ENCODE results near the gene CORO2B.

CORO2B gene

DNA sequence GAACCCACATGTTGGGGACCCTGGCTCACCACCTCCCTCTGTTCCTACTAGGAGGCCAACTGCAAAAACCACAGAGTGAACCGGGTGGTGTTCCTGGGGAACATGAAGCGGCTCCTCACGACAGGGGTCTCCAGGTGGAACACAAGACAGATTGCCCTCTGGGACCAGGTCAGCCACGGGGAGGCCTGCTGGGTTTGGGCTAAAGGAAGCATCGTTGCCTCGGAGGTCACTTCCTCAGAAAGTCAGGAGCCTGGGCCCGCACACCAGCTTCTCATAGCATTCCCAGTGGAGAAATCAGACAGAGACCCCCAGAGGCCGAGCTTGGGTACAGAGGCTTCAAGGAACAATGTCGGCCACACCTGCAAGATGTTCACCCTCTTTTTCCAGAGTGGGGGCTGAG, 135.1 kb downstream of the CORO2B start:
- no peak overlapping the region for H3K4me3 ChIP-seq (ENCODE audit: low read depth, low read length)
- in situ Hi-C loops (cut with HindIII; ENCODE audit: low sequenced_read_pairs) = no loop called here
- no peak for TF ChIP-seq CTCF (IDR thresholded peaks at IDR 0.05; ENCODE audit: low read depth, low read length, missing control alignments)
- DNase-seq (ENCODE audit: low read depth) = no peak

DNA sequence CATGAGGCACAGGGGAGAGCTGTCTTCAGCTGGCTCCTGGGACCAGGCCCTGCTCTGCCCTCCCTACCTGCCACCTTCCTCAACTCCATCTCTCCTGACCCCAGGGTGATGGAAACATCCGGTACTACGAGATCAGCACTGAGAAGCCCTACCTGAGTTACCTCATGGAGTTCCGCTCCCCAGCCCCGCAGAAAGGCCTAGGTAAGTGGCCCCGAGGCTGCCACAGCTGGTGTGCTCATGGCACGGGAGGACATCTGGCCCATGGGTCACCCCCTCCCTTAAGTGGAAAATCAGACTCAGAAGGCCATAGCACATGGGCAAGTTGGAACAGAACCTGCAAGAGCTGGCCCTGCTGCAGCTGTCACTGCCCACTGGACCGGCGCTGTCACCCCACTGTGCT, 136.3 kb downstream of the CORO2B start:
- TF ChIP-seq CTCF (IDR thresholded peaks at IDR 0.05; ENCODE audit: low read depth, low read length, missing control alignments) = no peak
- no peak overlapping the region for H3K4me3 ChIP-seq (ENCODE audit: low read depth, low read length)
- in situ Hi-C loops (cut with HindIII; ENCODE audit: low sequenced_read_pairs) = no loop called here
- DNase-seq (ENCODE audit: low read depth) = no peak

DNA sequence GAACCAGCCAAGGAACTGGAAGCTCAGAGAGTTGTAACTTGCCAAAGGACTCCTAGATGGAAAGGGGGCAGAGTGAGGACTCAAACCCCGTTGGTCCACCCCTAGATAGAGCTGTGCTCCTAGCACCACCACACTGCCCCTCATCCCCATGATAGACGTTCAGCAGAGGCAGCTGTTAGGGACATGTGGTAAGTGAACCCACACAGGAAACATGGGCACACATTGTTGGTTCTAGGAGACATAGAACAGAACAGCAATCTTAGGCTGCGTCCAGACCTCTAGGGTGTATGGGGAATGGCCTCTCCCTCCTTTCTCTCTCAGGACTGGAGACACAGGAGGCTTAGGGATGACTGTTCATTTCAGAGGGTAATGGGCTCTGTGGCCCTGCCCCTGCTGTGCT, 139.2 kb downstream of the CORO2B start:
- no peak overlapping the region for H3K4me3 ChIP-seq (ENCODE audit: low read depth, low read length)
- no peak for TF ChIP-seq CTCF (IDR thresholded peaks at IDR 0.05; ENCODE audit: low read depth, low read length, missing control alignments)
- in situ Hi-C loops (cut with HindIII; ENCODE audit: low sequenced_read_pairs) = no loop called here
- no peak for DNase-seq (ENCODE audit: low read depth)

DNA sequence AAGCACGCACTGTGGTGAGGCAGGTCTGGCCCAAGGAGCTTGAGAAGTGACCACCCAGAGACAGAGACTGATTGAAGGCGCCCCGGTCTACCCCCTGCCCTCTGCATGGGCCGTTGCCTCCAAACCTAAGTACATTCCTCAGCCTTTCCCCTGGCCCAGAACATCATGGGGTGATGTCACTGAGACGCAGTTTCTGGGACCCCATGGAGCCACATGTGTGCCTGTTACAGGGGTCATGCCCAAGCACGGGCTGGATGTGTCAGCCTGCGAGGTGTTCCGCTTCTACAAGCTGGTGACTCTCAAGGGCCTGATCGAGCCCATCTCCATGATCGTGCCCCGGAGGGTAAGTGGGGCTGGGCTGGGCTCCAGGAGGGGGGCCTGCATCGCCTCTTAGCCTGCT, 139.7 kb downstream of the CORO2B start:
- in situ Hi-C loops (cut with HindIII; ENCODE audit: low sequenced_read_pairs) = no loop called here
- no peak overlapping the region for H3K4me3 ChIP-seq (ENCODE audit: low read depth, low read length)
- TF ChIP-seq CTCF (IDR thresholded peaks at IDR 0.05; ENCODE audit: low read depth, low read length, missing control alignments) = no peak
- no peak for DNase-seq (ENCODE audit: low read depth)

- in situ Hi-C loops (cut with HindIII; ENCODE audit: low sequenced_read_pairs) = no loop called here
- no peak overlapping the region for H3K4me3 ChIP-seq (ENCODE audit: low read depth, low read length)
- no peak for TF ChIP-seq CTCF (IDR thresholded peaks at IDR 0.05; ENCODE audit: low read depth, low read length, missing control alignments)
- DNase-seq (ENCODE audit: low read depth) = no peak
Observed at GRCh38 chr15:68719051-68719450, 140.3 kb downstream of the CORO2B start.

- in situ Hi-C loops (cut with HindIII; ENCODE audit: low sequenced_read_pairs) = no loop called here
- DNase-seq (ENCODE audit: low read depth) = no peak
- no peak overlapping the region for H3K4me3 ChIP-seq (ENCODE audit: low read depth, low read length)
- TF ChIP-seq CTCF (IDR thresholded peaks at IDR 0.05; ENCODE audit: low read depth, low read length, missing control alignments) = no peak
Observed at GRCh38 chr15:68719672-68720071, 140.9 kb downstream of the CORO2B start.

GRCh38 chr15:68721886-68722285, 143.1 kb downstream of the CORO2B start:
- in situ Hi-C loops (cut with HindIII; ENCODE audit: low sequenced_read_pairs) = no loop called here
- DNase-seq (ENCODE audit: low read depth) = no peak
- no peak overlapping the region for H3K4me3 ChIP-seq (ENCODE audit: low read depth, low read length)
- TF ChIP-seq CTCF (IDR thresholded peaks at IDR 0.05; ENCODE audit: low read depth, low read length, missing control alignments) = no peak

All from astrocyte of the cerebellum (primary cell).